Heart left ventricle (tissue), 13 donors: ENCODE data around the gene TSSC4.

ENCODE experiments used
- POLR2A ChIP-seq, 2 donors: fragments of 450-650 bp; IDR thresholded peaks; one replicate each; pipeline ENCODE4 v1.6.1; 2017; ENCODE audit warnings: antibody characterized with exemption in 2 of 2, mild to moderate bottlenecking in 2 of 2, moderate library complexity in 2 of 2
- TF ChIP-seq, protein P1 (sequence below), 12 donors: fragments of 200-600 bp; sonication (generic) in 4 of 12; IDR thresholded peaks; one replicate each; pipeline versions ENCODE4 v1.5.0 to v1.8.0; 2018 to 2022; ENCODE audit warnings: antibody characterized with exemption in 12 of 12, mild to moderate bottlenecking in 5 of 12
- donor health status: ischemic (EF 13 %, LVEDD 7.1; RV severe dilation, severe dysfunction).
- donor health status: DM: no; HTN: yes; CAD: no.
- donor health status: DM: no; HTN: no; CAD: no.
- donor health status: ischemic (EF 25% LVEDD 6.9; RV normal size, moderate dysfunction).
- donor health status: ischemic (EF 25% LVEDD 5.7; RV mildly dilated, moderate dysfunction).
- donor health status: ischemic (EF 35%, LVEDD 5.7; RV mildly dilated, moderate dysfunction).
- donor health status: nonischemic (EF 11% LVEDD 7.7; RV severe dilation, severe dysfunction).
- donor health status: DM: yes; HTN: yes; CAD: no.
- donor health status: PGD.
- donor health status: ischemic (EF 29% LVEDD 5.4; RV normal size, mild dysfunction).
- donor health status: nonischemic (EF 23%, LVEDD 6.1; RV moderate dilation, normal function).

DNA sequence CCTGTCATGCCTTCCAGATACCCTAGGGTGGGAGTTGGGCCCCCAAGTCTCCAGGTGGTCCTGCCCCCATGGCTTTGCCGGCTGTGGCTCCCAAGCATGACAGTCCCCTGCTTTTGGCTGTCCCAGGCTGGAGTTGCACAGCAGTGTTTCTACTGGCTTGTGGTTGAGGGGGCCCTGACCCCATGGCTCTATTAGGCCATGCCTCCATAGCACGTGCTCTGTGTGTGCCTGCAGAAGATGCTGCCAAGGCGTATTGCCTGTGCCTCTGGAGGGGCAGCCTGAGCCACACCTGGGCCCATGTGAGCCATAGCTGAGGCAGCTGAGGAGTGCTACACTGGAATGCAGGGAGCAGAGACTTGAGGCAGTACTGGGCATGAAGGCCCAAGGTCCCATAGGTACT lies 48.8 kb upstream of the TSSC4 start:
- no peak for TF ChIP-seq POLR2A (IDR thresholded peaks at IDR 0.05)
- TF ChIP-seq, protein P1, sequence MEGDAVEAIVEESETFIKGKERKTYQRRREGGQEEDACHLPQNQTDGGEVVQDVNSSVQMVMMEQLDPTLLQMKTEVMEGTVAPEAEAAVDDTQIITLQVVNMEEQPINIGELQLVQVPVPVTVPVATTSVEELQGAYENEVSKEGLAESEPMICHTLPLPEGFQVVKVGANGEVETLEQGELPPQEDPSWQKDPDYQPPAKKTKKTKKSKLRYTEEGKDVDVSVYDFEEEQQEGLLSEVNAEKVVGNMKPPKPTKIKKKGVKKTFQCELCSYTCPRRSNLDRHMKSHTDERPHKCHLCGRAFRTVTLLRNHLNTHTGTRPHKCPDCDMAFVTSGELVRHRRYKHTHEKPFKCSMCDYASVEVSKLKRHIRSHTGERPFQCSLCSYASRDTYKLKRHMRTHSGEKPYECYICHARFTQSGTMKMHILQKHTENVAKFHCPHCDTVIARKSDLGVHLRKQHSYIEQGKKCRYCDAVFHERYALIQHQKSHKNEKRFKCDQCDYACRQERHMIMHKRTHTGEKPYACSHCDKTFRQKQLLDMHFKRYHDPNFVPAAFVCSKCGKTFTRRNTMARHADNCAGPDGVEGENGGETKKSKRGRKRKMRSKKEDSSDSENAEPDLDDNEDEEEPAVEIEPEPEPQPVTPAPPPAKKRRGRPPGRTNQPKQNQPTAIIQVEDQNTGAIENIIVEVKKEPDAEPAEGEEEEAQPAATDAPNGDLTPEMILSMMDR (IDR thresholded peaks at IDR 0.05): no peak
